Epithelial cell of proximal tubule (primary cell): ENCODE data around the gene ZC2HC1B. TPM values are rescaled to one million over a fixed set of nuclear protein-coding genes. Genes with fewer than 3 reads are reported as not detected.
"Not testable (repeated sequence)": the region's sequence is repeated elsewhere in the genome, so short reads cannot be mapped to it uniquely, and the experiment has no call there.

ENCODE experiments used
- DNase-seq: peaks from one replicate; pipeline ENCODE4 v3.0.0-alpha.2; 2011; ENCODE audit warnings: low read depth
- H3K4me3 ChIP-seq: 2 replicates; pipeline ENCODE4 v1.5.1; 2011; ENCODE audit warnings: low read depth, mild to moderate bottlenecking, low read length
- CTCF ChIP-seq: conservative IDR thresholded peaks from 2 replicates; pipeline ENCODE4 v1.5.1; 2012; ENCODE audit warnings: low read depth, mild to moderate bottlenecking, low read length
- total RNA-seq: library from RNA; depleted of rRNA; stranded (reverse); fragments of >200 nt; gene quantifications from 2 replicates; pipeline ENCODE4 v1.2.3, GENCODE V29; 2015

Gene ZC2HC1B
- total RNA-seq, 1 donor from 2014 or later: not detected

GRCh38 chr6:143867236-143867635, 3.0 kb downstream of the ZC2HC1B start:
- no peak for DNase-seq

GRCh38 chr6:143868808-143869207, 4.5 kb downstream of the ZC2HC1B start:
- not testable (repeated sequence) for H3K4me3 ChIP-seq, DNase-seq

More at GRCh38 chr6:143867236-143867635, 3.0 kb downstream of the ZC2HC1B start:
- TF ChIP-seq CTCF: no peak
- no peak overlapping the region for H3K4me3 ChIP-seq

GRCh38 chr6:143871202-143871730, 7.0 kb downstream of the ZC2HC1B start:
- not testable (repeated sequence) for DNase-seq, H3K4me3 ChIP-seq

GRCh38 chr6:143872201-143872600, 7.9 kb downstream of the ZC2HC1B start:
- DNase-seq: no peak
- no peak for TF ChIP-seq CTCF
- H3K4me3 ChIP-seq: no peak overlapping the region

- H3K4me3 ChIP-seq, DNase-seq: not testable (repeated sequence)
These were observed 9.3 kb downstream of the ZC2HC1B start for GRCh38 chr6:143873600-143873999.

GRCh38 chr6:143874503-143874902, 10.2 kb downstream of the ZC2HC1B start:
- H3K4me3 ChIP-seq, DNase-seq: not testable (repeated sequence)

GRCh38 chr6:143877584-143878271, 13.5 kb downstream of the ZC2HC1B start:
- TF ChIP-seq CTCF: no peak
- DNase-seq: no peak
- H3K4me3 ChIP-seq: no peak overlapping the region

- TF ChIP-seq CTCF: no peak
- no peak overlapping the region for H3K4me3 ChIP-seq
- DNase-seq: no peak
These were observed 14.0 kb downstream of the ZC2HC1B start for GRCh38 chr6:143878272-143878760.

- no peak overlapping the region for H3K4me3 ChIP-seq
- no peak for TF ChIP-seq CTCF
- DNase-seq: no peak
These were observed 16.1 kb downstream of the ZC2HC1B start for GRCh38 chr6:143880412-143880811.
